HG03159 (cell line): ENCODE results near the gene UBE2D1.
"Not testable (repeated sequence)": the region's sequence is repeated elsewhere in the genome, so short reads cannot be mapped to it uniquely, and the experiment has no call there.

Experiments used
- ATAC-seq: cut with Tn5 transposase; IDR thresholded peaks from one replicate; pipeline ENCODE4 v1.9.1; 2021; ENCODE audit warnings: mild to moderate bottlenecking, moderate library complexity; ENCODE audit not compliant: unreplicated experiment

Gene UBE2D1

DNA sequence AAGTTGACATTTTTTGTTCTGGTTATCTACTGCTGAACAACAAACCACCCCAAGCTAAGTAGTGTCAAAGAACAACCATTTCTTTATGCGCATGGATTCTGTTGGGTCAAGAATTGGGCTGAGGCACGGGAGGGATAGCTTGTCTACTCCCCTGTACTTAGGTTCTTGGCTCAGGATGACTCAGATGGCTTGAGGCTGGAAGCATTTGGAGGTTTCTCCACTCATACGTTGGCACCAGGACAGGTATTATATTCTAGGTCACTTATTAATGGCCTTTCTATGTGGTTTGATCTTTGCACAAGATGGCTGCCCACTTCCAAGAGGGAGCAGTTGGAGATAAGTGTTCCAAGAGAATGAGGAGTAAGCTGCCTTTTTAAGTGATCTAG is 38.6 kb downstream of the UBE2D1 start:
- ATAC-seq: no peak

DNA sequence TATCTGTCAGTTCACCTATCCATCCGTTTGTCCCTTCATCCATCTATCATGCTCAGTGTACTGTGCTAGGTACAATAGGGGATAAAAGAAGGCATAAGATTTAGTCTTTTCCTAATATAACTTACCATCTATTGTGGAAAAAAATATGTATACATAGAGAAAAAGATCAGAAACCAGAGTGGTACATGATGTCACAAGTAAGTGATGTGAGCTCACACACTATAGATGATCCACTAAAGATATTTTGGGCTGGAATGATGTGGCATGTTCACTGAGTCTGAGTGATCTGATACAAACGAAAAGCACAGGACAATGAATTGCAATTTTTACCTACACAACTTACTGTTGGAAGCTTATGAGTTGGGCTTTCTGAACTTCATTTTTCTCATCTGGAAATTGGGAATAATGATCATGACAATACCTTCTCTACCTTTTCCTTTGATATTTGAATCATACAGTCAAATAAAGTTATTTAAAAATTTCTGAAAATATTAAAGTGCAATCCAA is 47.7 kb downstream of the UBE2D1 start:
- ATAC-seq: no peak

DNA sequence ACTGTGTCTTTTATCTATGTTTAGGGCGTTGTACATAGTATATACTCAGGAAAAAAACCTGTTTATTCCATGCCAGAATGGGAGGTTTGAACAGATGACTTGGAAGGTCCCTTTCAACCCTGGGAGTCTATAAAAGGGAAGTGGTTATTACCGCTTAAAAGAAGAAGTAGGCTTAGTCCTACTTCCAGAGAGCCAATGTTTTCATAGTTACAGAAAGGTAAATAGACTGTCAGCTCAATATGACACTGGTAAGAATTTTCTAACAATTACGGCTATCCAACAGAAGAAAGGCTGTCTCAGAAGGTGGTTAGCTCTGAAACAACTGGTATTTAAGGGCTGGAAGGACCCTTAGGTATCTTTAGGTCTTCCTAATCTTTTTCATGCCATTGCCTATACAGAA is 49.3 kb downstream of the UBE2D1 start:
- ATAC-seq: peak; percentile 62

DNA sequence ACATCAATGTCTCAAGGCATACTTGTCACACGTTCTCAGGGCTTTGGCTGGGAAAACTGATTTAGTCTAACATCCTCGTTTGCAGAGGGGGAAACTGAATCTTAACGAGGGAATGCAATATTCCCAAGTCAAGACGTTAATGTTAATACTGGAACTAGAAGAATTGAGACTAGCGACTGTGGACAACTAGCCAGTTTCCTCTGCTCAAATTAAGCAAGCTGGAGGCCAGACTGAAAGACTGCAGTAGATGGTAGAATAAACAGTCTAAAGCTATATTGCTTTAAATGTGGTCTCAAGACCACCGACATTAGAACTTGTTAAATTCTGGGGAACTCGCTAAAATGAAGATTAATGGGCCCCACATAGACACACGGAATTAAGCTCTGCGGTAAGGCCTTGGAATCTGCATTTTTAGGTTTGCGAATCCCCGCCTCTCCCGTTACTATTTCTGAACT is 49.8 kb downstream of the UBE2D1 start:
- peak; percentile 0 for ATAC-seq

DNA sequence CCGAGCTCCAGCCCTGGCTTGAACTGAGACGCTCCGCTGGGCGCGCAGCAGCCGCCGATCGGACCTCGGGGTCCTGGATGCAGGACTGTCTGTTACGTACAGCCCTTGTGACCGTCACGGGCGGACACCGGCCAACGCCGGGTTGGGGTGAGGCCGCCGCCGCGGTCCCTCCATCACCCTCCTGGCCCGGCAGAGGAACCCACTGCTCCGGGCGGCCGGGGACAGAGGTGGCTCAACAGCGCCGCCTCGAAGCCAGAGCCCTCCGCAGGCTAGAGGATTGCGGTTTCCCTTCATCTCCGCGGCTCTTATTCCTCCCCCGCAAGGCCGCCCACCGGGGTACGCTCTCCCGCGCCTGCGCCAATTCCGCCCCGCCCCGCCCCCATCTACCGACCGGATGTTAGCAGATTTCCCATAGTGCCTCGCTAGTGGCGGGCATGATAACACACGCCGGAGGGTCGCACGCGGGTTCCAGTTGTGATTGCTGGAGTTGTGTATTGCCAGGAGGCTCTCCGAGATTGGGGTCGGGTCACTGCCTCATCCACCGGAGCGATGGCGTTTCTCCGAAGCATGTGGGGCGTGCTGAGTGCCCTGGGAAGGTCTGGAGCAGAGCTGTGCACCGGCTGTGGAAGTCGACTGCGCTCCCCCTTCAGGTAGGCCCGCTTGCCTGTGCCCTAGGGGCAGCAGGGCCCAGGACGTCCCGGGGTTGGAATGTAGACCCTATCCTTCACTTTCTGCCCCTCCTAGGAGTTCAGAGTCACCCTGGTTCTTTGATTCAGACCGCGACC is 50.4 kb downstream of the UBE2D1 start, which contains the start of gene TFAM:
TFAM (plus strand) TSS at position 412 of the 785 bp plus-strand sequence; CDS start at position 550, 138 bp downstream.
- peak; percentile 86 for ATAC-seq

DNA sequence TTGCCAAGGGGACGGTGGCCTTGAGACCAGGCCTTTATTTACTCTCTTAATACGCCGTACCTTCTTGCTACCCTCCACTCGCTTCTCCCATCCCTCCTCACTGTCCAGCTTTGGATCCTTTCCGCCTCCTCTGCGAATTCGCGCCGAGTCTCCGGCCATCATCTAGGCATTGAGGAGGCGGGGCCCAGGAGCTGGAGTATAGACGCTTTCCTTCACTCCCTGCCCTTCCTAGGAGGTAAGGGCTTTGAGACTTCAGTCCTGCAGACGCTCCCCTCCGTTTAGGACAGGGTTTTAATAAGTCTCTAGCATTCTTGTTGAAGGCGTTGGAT is 50.9 kb downstream of the UBE2D1 start:
- ATAC-seq: peak; percentile 3

DNA sequence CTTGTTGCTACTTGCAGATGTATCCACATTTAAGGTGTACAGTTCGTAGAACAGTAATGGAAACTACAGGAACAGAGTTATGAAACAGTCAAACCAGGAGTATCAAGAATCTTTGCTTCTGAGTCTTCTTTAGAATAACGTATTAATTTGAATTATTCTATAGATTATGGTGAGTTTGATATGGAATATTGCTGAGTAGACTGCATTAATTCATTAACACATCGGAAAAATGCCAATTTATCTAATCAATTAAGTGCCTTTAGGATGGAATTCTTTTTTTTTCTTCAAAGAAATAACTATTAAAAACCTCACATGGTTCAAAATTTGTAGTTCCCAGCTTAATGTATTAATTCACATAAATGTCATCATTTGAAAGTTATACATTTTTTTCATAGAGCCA is 54.2 kb downstream of the UBE2D1 start:
- no peak for ATAC-seq

DNA sequence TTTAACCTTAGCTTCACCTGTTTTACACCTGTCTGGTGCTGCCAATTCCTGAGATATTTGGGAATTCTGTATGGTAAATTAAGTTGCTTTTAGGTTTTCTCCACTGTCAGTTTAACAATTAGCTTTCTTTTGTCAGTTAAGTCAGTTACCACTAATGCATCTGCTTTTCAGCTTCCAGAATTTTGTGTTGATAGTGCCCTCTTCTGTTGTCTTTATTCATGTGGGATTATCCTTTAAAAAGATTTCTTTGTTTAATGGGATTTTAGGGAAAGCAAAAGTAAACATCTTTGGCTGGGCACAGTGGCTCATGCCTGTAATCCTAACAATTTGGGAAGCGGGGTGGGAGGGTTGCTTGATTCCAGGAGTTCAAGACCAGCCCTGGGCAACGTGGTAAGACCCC is 58.5 kb downstream of the UBE2D1 start:
- ATAC-seq: no peak

DNA sequence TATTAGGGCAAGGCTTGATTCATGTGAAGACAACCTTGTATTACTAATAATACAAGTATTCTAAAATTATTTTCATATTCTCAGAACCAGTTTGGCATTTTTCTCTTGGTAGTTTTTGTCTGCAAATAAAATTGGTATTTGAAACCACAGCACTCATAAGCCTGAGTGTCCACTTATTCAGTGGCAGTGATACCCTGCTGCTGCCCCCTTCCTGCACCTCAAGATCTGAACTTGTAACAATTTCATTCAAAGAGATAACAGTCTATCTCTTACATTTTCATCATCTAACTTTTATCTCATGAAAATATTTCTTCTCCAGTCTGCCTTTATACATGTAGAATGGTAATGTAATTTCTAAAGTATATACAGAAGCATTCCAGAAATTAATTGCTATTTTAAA is 59.7 kb downstream of the UBE2D1 start:
- ATAC-seq: no peak

DNA sequence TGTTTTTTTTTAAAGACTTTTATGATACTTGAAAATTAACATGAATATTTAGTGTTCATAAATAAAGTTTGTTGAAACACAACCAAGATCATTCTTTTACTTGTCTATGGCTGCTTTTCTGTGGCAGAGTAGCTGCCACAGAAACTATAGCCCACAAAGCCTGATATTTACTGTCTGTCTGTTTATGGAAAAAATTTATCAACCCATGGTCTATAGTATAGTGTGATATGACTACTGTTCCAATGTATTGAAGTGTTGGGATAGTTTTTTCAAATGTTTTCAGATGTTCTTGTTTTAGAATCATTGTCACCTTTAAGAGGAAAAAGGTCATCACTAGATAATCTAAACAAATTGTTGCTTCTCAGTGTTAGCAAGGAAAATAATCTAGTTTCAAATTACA is 61.3 kb downstream of the UBE2D1 start:
- ATAC-seq: no peak

DNA sequence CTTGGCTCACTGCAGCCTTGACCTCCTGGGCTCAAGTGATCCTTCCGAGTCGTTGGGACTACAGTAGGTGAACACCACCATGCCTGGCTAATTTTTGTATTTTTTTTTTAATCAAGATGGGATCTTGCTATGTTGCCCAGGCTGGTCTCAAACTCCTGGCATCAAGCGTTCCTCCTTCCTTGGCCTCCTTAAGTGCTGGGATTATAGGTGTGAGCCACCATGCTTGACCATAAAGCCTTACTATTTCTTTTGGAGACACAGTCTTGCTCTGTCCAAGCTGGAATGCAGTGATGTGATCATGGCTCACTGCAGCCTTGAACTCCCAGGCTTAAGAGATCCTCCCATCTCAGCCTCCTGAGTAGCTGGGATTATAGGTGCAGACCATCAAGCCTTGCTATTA is 63.0 kb downstream of the UBE2D1 start:
- no peak for ATAC-seq

DNA sequence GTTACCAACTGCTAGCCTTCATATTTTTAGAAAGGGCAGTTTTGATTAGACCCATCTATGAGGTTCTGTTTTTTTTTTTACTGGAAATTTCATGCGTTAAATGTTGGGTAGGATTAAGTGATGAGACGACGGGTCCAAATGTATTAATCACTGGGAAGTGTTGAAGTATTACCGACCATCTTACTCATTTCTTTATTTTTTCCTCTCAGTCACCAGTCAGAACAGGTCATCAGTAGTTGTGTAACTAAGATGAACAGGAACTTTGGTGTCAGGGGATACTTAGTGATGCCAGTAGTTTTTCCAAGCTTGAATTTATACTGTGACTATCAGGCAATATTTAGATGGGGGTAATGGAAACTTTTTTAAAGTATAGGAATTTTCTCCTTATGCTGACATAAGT is 64.6 kb downstream of the UBE2D1 start:
- no peak for ATAC-seq

DNA sequence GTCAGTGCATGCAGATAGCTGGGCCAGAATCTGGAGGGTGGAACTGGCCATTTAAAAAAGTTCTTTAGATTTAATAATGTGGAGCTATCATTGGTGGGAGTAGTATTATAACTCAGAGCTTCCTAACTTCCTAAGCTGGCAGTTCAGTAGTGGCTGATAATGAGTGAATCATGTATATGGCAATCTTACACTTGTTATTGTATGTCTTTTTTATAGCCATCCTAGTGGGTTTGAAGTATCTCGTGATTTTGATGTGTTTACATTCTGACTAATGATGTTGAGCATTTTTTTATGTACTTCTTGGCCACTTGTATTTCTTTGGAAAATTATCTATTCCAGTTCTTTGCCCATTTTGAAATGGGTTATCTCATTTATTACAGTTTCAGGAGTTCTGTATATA is 65.8 kb downstream of the UBE2D1 start:
- ATAC-seq: no peak

DNA sequence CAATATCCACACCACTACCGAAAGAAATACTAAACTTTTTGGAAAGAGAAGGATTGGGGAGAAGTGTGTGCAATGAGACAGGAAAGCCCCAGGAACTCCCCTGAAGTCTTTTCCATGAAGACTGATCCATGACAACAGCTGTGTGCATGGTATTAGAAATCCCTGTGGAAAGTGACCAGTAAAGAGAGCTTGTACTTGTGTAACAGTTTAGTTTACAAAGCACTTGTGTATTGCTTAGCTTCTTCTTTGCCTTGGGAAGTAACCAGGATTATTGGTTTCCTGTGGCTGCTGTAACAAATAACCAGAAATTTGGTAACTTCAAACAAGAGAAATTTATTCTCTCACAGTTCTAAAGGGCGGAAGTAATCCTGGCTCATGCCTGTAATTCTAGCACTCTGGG is 69.2 kb downstream of the UBE2D1 start:
- ATAC-seq: no peak

DNA sequence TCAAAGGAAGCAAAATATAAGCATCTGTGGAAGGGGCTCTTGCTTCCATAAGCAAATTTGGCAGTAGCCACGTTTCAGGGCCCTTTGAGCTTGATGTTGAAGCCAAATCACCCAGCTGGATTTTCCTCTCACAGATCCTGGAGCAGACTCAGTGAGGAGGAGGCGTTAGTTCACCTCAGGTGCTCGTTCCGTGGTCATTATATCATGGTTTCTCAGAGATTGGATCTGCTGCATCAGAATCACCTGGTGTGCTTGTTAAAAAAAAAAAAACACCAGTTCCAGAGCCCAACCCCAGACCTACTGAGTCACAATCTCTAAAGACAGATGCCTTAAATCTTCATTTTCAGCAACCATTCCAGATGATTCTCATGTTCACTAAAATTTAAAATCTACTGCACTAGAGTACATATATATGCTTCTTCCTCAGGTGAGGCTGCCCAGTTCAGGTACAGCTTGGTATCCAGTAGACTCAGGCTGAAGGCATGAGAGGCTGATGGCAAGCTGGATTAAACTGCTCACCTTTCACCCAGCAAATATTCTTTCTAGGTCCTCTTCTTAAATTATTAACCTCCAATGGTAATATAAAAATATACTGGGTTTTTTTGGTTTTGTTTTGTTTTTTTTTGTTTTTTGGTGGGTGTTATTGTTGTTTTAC is 75.3 kb downstream of the UBE2D1 start:
- ATAC-seq: no peak

DNA sequence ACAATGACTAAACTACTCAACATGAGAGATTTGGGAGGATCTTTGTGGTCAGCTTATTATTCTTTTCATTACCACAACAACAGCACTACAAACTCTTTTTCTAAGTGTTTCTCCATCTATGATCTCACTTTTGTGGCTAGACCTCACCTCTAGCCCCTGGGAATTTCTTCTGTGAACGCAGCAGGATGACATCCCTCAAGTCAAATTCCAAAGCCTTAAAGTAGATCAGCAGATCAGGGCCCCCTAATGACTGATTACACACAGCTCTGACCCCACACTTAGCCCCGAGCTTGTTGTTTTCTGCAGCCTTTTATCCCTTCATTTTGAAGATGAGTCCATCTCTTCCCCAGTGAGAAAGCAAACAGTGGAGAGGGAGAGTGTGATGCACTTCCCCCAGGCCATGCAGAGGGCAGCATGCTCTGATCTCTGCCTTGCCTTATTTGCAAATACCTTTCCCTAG is 77.7 kb downstream of the UBE2D1 start:
- ATAC-seq: no peak

DNA sequence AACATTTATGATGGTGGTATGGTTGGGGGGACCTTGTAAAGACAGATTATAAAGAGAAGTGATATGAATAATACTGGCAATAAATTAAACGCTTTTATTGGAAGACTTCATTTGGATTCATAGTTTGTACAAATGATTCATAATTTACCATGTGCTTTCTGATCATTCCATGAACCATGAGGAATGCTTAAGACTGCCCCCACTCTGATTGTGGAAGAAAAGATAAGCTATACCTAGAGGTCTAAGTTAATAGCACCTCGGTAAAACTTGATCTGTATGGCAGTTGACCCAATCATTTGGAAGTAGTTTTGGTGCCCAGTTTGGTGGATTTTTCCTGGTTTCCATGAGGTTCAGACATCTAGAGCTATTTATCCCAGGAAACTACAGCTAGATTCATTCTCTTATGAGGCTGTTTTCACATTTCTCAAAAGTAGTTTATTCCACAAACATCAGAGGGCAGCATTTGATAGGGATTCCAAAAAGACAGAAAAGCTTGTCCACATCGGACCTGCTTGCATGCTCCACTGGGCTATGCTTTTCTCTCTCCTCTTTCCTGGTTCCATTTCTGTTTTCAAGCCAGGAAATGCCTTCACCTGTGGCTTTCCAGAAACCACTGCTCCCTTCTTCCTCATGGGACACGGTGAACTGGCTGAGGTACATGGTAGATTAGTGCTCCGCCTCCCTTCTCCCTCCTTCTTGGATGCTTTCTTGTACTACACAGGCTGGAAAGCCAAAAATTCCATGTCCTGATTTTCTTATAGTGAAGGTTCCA is 79.7 kb downstream of the UBE2D1 start:
- ATAC-seq: no peak

DNA sequence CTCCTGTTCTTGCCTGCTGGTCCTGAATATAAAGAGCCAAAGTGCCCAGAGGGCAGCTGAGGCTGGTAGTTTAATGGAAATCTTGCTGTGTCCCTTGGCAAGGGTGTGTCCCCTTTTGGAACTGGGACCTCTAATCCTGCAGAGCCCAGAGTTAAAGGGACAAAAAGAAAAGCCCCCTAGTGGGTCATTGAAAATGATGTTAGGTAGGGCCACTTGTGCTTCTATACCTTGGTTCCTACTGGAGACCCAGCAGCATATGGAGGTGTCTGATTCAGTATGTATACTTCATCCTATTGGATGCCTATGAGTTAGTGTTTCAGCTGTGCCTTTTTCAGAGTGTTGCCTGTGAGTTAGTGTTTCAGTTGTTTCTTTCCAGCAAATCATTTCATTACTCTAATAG is 81.0 kb downstream of the UBE2D1 start:
- no peak for ATAC-seq

DNA sequence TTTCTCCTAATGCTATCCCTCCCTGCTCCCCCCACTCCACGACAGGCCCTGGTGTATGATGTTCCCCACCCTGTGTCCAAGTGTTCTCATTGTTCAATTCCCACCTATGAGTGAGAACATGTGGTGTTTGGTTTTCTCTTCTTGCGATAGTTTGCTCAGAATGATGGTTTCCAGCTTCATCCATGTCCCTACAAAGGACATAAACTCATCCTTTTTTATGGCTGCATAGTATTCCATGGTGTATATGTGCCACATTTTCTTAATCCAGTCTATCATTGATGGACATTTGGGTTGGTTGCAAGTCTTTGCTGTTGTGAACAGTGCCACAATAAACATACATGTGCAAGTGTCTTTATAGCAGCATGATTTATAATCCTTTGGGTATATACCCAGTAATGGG is 83.1 kb downstream of the UBE2D1 start:
- not testable (repeated sequence) for ATAC-seq
